CD14-positive monocyte (primary cell): ENCODE measurements around the gene IGF1. TPM values are rescaled to one million over a fixed set of nuclear protein-coding genes. Genes with fewer than 3 reads are reported as not detected.

Experiments
- DNase-seq, 3 donors: peaks; one replicate each; pipeline ENCODE4 v3.0.0-alpha.2; 2011 to 2022
- H2AFZ ChIP-seq: 2 replicates; pipeline ENCODE4 v1.6.0; 2012; ENCODE audit warnings: mild to moderate bottlenecking, low read depth, low read length, inconsistent platforms; ENCODE audit not compliant: insufficient read depth, poor library complexity, severe bottlenecking
- H3K27ac ChIP-seq, 2 donors: 1 replicate in 1 of 2; 2 replicates in 1 of 2; pipeline ENCODE4 v1.5.1; 2012 to 2013; ENCODE audit warnings: low read length in 2 of 2, control low read depth in 1 of 2, inconsistent platforms in 1 of 2, low read depth in 1 of 2, mild to moderate bottlenecking in 1 of 2
- H3K27me3 ChIP-seq, 2 donors: one replicate each; pipeline versions ENCODE4 v1.6.0 to v1.6.1; 2011 to 2013; ENCODE audit warnings: low read length in 2 of 2; ENCODE audit not compliant: control insufficient read depth in 2 of 2, insufficient read depth in 2 of 2
- H3K36me3 ChIP-seq, 2 donors: replicated peaks in 1 of 2; 1 replicate in 1 of 2; 2 replicates in 1 of 2; pipeline versions ENCODE4 v1.5.1 to v1.6.1; 2012 to 2013; ENCODE audit warnings: low read length in 2 of 2, control low read depth in 1 of 2, inconsistent platforms in 1 of 2, mild to moderate bottlenecking in 1 of 2; ENCODE audit not compliant: insufficient read depth in 2 of 2, control insufficient read depth in 1 of 2
- H3K4me1 ChIP-seq, 2 donors: 1 replicate in 1 of 2; 2 replicates in 1 of 2; pipeline versions ENCODE4 v1.5.1 to v1.6.1; 2012 to 2013; ENCODE audit warnings: low read length in 2 of 2, control low read depth in 1 of 2, inconsistent platforms in 1 of 2, mild to moderate bottlenecking in 1 of 2, moderate library complexity in 1 of 2; ENCODE audit not compliant: insufficient read depth in 2 of 2, control insufficient read depth in 1 of 2
- H3K4me2 ChIP-seq: replicated peaks from 2 replicates; pipeline ENCODE3; 2012; ENCODE audit warnings: low read length, moderate library complexity, mild to moderate bottlenecking; ENCODE audit not compliant: poor library complexity, severe bottlenecking; ENCODE audit errors: extremely low read depth
- H3K4me3 ChIP-seq, 3 experiments: fragments of 200-600 bp in 1 of 3; sonication (generic) in 1 of 3; replicated peaks in 1 of 3; 1 replicate in 2 of 3; 2 replicates in 1 of 3; pipeline ENCODE4 v1.5.1; 2011 to 2013; ENCODE audit warnings: low read length in 3 of 3, mild to moderate bottlenecking in 3 of 3, control low read depth in 2 of 3, low read depth in 2 of 3, inconsistent platforms in 1 of 3, moderate library complexity in 1 of 3
- H3K79me2 ChIP-seq: 2 replicates; pipeline ENCODE4 v1.6.0; 2012; ENCODE audit warnings: mild to moderate bottlenecking, control low read depth, inconsistent platforms, low read length, moderate library complexity; ENCODE audit not compliant: insufficient read depth
- H3K9ac ChIP-seq: 2 replicates; pipeline ENCODE4 v1.6.0; 2017; ENCODE audit warnings: low read length, mild to moderate bottlenecking; ENCODE audit not compliant: insufficient read depth, poor library complexity, severe bottlenecking
- H3K9me3 ChIP-seq, 2 donors: replicated peaks in 1 of 2; 1 replicate in 1 of 2; 2 replicates in 1 of 2; pipeline versions ENCODE4 v1.5.1 to v1.6.1; 2012 to 2013; ENCODE audit warnings: low read length in 2 of 2, control low read depth in 1 of 2; ENCODE audit not compliant: control insufficient read depth in 1 of 2, insufficient read depth in 1 of 2
- H4K20me1 ChIP-seq: 2 replicates; pipeline ENCODE4 v1.6.0; 2012; ENCODE audit warnings: mild to moderate bottlenecking, low read length, control low read depth, moderate library complexity; ENCODE audit not compliant: insufficient read depth
- H3K27ac Mint-ChIP-seq, 7 donors: one replicate each; pipeline ENCODE4 v1.8.0; 2020; ENCODE audit warnings: mild to moderate bottlenecking in 7 of 7, mixed read lengths in 7 of 7, moderate library complexity in 6 of 7, inconsistent platforms in 2 of 7
- H3K27me3 Mint-ChIP-seq, 3 donors: one replicate each; pipeline ENCODE4 v1.8.0; 2021 to 2022; ENCODE audit warnings: low read depth in 3 of 3, mild to moderate bottlenecking in 3 of 3, mixed read lengths in 3 of 3, moderate library complexity in 3 of 3, inconsistent platforms in 1 of 3
- H3K36me3 Mint-ChIP-seq, 2 donors: one replicate each; pipeline ENCODE4 v1.8.0; 2020; ENCODE audit warnings: mixed read lengths in 2 of 2, inconsistent platforms in 1 of 2, mild to moderate bottlenecking in 1 of 2
- H3K4me1 Mint-ChIP-seq: one replicate; pipeline ENCODE4 v1.8.0; 2020; ENCODE audit warnings: mild to moderate bottlenecking, mixed read lengths
- H3K4me3 Mint-ChIP-seq, 2 donors: one replicate each; pipeline ENCODE4 v1.8.0; 2020; ENCODE audit warnings: mild to moderate bottlenecking in 2 of 2, mixed read lengths in 2 of 2, moderate library complexity in 1 of 2
- H3K9me3 Mint-ChIP-seq, 7 donors: one replicate each; pipeline ENCODE4 v1.8.0; 2020 to 2022; ENCODE audit warnings: mixed read lengths in 7 of 7, mild to moderate bottlenecking in 6 of 7, moderate library complexity in 6 of 7, inconsistent platforms in 2 of 7
- CTCF ChIP-seq: fragments of 200-600 bp; IDR thresholded peaks from one replicate; pipeline ENCODE4 v1.8.0; 2022; ENCODE audit warnings: antibody characterized with exemption, mild to moderate bottlenecking
- whole genome bisulfite sequencing: methylation state at CpG from one replicate; pipeline ENCODE4 v1.1.5; 2013; ENCODE audit warnings: missing lambda C conversion rate; ENCODE audit not compliant: insufficient coverage; 5-methylcytosine and 5-hydroxymethylcytosine counted together
- intact Hi-C, 2 donors: fragments of 100-400 bp; cut with micrococcal nuclease; formaldehyde crosslinking; loops; one replicate each; pipeline versions ENCODE4 v1.15.0 to v1.15.1; 2023
- polyA plus RNA-seq, 3 donors: library from polyadenylated mRNA; depleted of rRNA in 1 of 3; unstranded in 2 of 3; stranded (reverse) in 1 of 3; fragments of 300-500 nt in 2 of 3; fragments of >200 nt in 1 of 3; fragmentation: Illumina TruSeq in 2 of 3; gene quantifications; 1 replicate in 2 of 3; 2 replicates in 1 of 3; pipeline ENCODE4 v1.2.3, GENCODE V29; 2012 to 2021

Gene IGF1
- polyA plus RNA-seq, 3 donors, result not detected

GRCh38 chr12:102417055-102417454 is 63.3 kb downstream of the IGF1 start:
- no peak for DNase-seq

DNA sequence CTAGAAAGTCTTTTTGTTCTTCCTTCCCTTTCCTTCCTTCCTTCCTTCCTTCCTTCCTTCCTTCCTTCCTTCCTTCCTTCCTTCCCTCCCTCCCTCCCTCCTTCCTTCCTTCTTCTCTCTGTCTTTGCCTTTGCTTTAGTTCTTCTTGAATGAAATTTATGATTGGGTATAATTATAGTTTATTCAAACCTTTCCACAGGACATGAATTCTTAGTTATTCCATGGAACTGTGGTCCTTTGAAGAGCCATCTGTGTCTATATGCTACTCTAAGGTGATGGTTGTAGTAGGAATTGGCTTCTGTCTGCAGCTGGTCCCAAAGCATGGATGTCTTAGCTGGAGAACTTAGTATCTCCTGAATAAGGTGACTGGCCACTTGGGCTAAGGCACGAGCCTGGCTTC is 64.8 kb downstream of the IGF1 start:
- Mint-ChIP-seq H3K9me3 (peaks cover 0 to 13% (median 4%) of the 10 kb centered on the region in 7 donors), H3K27ac (no peak overlapping the region), H3K4me3 (no peak overlapping the region), H3K4me1 (no peaks in the 10 kb centered on the region), H3K27me3 (peaks cover 0 to 6% (median 3%) of the 10 kb centered on the region in 3 donors), H3K36me3 (no peaks in the 10 kb centered on the region)
- Histone ChIP-seq H3K36me3 (no peaks in the 10 kb centered on the region), H3K9me3 (no peaks in the 10 kb centered on the region), H2AFZ (no peak overlapping the region), H3K4me3 (no peak overlapping the region), H3K79me2 (no peaks in the 10 kb centered on the region), H3K9ac (no peak overlapping the region), H3K27me3 (no peaks in the 10 kb centered on the region), H3K4me1 (no peaks in the 10 kb centered on the region), H3K27ac (no peak overlapping the region), H4K20me1 (no peaks in the 10 kb centered on the region), H3K4me2 (no peak overlapping the region)
- WGBS, result 82% methylated on average over 1 of the region's 1 CpG
- DNase-seq, result no peak
- TF ChIP-seq CTCF, result no peak
- intact Hi-C loops, result no loop called here

More at GRCh38 chr12:102417055-102417454, 63.3 kb downstream of the IGF1 start:
- Histone ChIP-seq H3K4me1 (no peaks in the 10 kb centered on the region), H2AFZ (no peak overlapping the region), H3K36me3 (no peaks in the 10 kb centered on the region), H3K27me3 (no peaks in the 10 kb centered on the region), H3K4me3 (no peak overlapping the region), H3K4me2 (no peak overlapping the region), H3K9me3 (peaks cover 0 to 4% of the 10 kb centered on the region in 2 donors), H3K27ac (no peak overlapping the region), H3K79me2 (no peaks in the 10 kb centered on the region), H3K9ac (no peak overlapping the region), H4K20me1 (no peaks in the 10 kb centered on the region)
- H3K4me3 Mint-ChIP-seq, result no peak overlapping the region
- no peaks in the 10 kb centered on the region for H3K36me3 Mint-ChIP-seq
- TF ChIP-seq CTCF, result no peak
- no peak overlapping the region for H3K27ac Mint-ChIP-seq
- intact Hi-C loops, result no loop called here
- H3K27me3 Mint-ChIP-seq, result peaks cover 0 to 6% (median 3%) of the 10 kb centered on the region in 3 donors
- H3K4me1 Mint-ChIP-seq, result no peaks in the 10 kb centered on the region
- 100% methylated on average over 1 of the region's 2 CpGs for WGBS
- H3K9me3 Mint-ChIP-seq, result peaks cover 0 to 13% (median 4%) of the 10 kb centered on the region in 7 donors
